Neural progenitor cell (in vitro differentiated cells): ENCODE data around the gene CYB561D1. TPM values are rescaled to one million over a fixed set of nuclear protein-coding genes. Genes with fewer than 3 reads are reported as not detected.

Source experiments
- DNase-seq: peaks from one replicate; pipeline ENCODE4 v3.0.0-alpha.2; 2016; ENCODE audit warnings: low spot score
- H2AFZ ChIP-seq: fragments of 200-600 bp; sonication (generic); replicated peaks from 2 replicates; pipeline ENCODE4 v1.6.1; 2016; ENCODE audit warnings: antibody characterized with exemption
- H3F3A ChIP-seq: fragments of 200-600 bp; sonication (generic); 2 replicates; pipeline ENCODE4 v1.6.1; 2016; ENCODE audit warnings: antibody characterized with exemption, low read depth
- H3K27ac ChIP-seq: fragments of 200-600 bp; sonication (generic); 2 replicates; pipeline ENCODE4 v1.5.1; 2016; ENCODE audit warnings: mild to moderate bottlenecking
- H3K27me3 ChIP-seq: fragments of 200-600 bp; sonication (generic); 2 replicates; pipeline ENCODE4 v1.6.1; 2016; ENCODE audit warnings: mild to moderate bottlenecking, moderate library complexity
- H3K36me3 ChIP-seq: fragments of 200-600 bp; sonication (generic); 2 replicates; pipeline ENCODE4 v1.5.1; 2016
- H3K4me1 ChIP-seq: fragments of 200-600 bp; sonication (generic); 2 replicates; pipeline ENCODE4 v1.6.1; 2016; ENCODE audit warnings: mixed run types
- H3K4me2 ChIP-seq: fragments of 200-600 bp; sonication (generic); 2 replicates; pipeline ENCODE4 v1.6.1; 2016
- H3K4me3 ChIP-seq: fragments of 200-600 bp; sonication (generic); 2 replicates; pipeline ENCODE4 v1.5.1; 2016
- H3K79me2 ChIP-seq: fragments of 200-600 bp; sonication (generic); 2 replicates; pipeline ENCODE4 v1.6.1; 2016; ENCODE audit warnings: low read depth
- H3K9ac ChIP-seq: fragments of 200-600 bp; sonication (generic); 2 replicates; pipeline ENCODE4 v1.6.1; 2016
- H3K9me3 ChIP-seq: fragments of 200-600 bp; sonication (generic); 2 replicates; pipeline ENCODE4 v1.5.1; 2016; ENCODE audit warnings: low read depth
- H4K20me1 ChIP-seq: fragments of 200-600 bp; sonication (generic); 2 replicates; pipeline ENCODE4 v1.6.1; 2016; ENCODE audit warnings: low read depth
- H3K27ac Mint-ChIP-seq: 3 replicates; pipeline ENCODE4 v1.8.0; 2021; ENCODE audit warnings: mixed read lengths
- H3K27me3 Mint-ChIP-seq: 2 replicates; pipeline ENCODE4 v1.8.0; 2022; ENCODE audit warnings: low read depth, mild to moderate bottlenecking, inconsistent platforms, moderate library complexity, mixed read lengths; ENCODE audit not compliant: insufficient read depth
- H3K36me3 Mint-ChIP-seq: 3 replicates; pipeline ENCODE4 v1.8.0; 2021; ENCODE audit warnings: mixed read lengths
- H3K4me1 Mint-ChIP-seq: 3 replicates; pipeline ENCODE4 v1.8.0; 2021; ENCODE audit warnings: mixed read lengths
- H3K4me3 Mint-ChIP-seq: 3 replicates; pipeline ENCODE4 v1.8.0; 2021; ENCODE audit warnings: mild to moderate bottlenecking, moderate library complexity, mixed read lengths
- H3K9me3 Mint-ChIP-seq: 3 replicates; pipeline ENCODE4 v1.8.0; 2020; ENCODE audit warnings: mixed read lengths
- EZH2 ChIP-seq: fragments of 200-600 bp; sonication (generic); IDR thresholded peaks from 2 replicates; pipeline ENCODE4 v1.6.1; 2017; ENCODE audit warnings: antibody characterized with exemption, mild to moderate bottlenecking, moderate library complexity
- EZH2phosphoT487 ChIP-seq: fragments of 200-600 bp; sonication (generic); IDR thresholded peaks from 2 replicates; pipeline ENCODE4 v1.6.1; 2017; ENCODE audit warnings: antibody characterized with exemption
- total RNA-seq: library from RNA; depleted of rRNA; stranded (reverse); fragments of >200 nt; gene quantifications from 2 replicates; pipeline ENCODE4 v1.2.3, GENCODE V29; 2015; ENCODE audit warnings: low replicate concordance
- TF ChIP-seq, protein P1 (sequence below): fragments of 200-600 bp; sonication (generic); IDR thresholded peaks from 2 replicates; pipeline ENCODE4 v1.5.1; 2017; ENCODE audit warnings: antibody characterized with exemption, mild to moderate bottlenecking

The CYB561D1 gene
- total RNA-seq, 1 donor from 2014 or later: 4.3 TPM

DNA sequence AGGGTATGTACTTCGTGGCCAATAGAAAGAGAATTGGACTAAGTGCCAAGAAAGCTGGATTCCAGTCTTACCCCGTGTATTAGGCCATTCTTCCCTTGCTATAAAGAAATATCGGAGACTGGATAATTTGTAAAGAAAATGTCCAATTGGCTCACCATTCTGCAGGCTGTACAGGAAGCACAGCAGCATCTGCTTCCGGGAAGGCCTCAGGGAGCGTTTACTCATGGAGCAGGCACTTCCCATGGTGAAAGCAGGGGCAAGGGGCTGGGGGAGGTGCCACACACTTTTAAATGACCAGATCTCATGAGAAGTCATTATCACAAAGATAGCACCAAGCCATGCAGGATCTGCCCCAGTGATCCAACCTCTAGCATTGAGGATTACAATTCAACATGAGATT lies 23.4 kb downstream of the CYB561D1 start:
- Mint-ChIP-seq H3K4me1 (peaks cover 8% of the 10 kb centered on the region), H3K27me3 (peaks cover 8% of the 10 kb centered on the region), H3K27ac (no peak overlapping the region), H3K36me3 (no peaks in the 10 kb centered on the region), H3K9me3 (no peaks in the 10 kb centered on the region), H3K4me3 (no peak overlapping the region)
- H3K4me2 ChIP-seq: no peak overlapping the region
- peaks cover 16% of the 10 kb centered on the region for H3K27me3 ChIP-seq
- H3K79me2 ChIP-seq: no peaks in the 10 kb centered on the region
- TF ChIP-seq EZH2 (no peak), EZH2phosphoT487 (no peak)
- TF ChIP-seq, protein P1, sequence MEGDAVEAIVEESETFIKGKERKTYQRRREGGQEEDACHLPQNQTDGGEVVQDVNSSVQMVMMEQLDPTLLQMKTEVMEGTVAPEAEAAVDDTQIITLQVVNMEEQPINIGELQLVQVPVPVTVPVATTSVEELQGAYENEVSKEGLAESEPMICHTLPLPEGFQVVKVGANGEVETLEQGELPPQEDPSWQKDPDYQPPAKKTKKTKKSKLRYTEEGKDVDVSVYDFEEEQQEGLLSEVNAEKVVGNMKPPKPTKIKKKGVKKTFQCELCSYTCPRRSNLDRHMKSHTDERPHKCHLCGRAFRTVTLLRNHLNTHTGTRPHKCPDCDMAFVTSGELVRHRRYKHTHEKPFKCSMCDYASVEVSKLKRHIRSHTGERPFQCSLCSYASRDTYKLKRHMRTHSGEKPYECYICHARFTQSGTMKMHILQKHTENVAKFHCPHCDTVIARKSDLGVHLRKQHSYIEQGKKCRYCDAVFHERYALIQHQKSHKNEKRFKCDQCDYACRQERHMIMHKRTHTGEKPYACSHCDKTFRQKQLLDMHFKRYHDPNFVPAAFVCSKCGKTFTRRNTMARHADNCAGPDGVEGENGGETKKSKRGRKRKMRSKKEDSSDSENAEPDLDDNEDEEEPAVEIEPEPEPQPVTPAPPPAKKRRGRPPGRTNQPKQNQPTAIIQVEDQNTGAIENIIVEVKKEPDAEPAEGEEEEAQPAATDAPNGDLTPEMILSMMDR: no peak
- H3K9me3 ChIP-seq: no peaks in the 10 kb centered on the region
- H3K9ac ChIP-seq: no peak overlapping the region
- H4K20me1 ChIP-seq: no peaks in the 10 kb centered on the region
- no peaks in the 10 kb centered on the region for H3F3A ChIP-seq
- no peak overlapping the region for H2AFZ ChIP-seq
- no peak overlapping the region for H3K4me3 ChIP-seq
- H3K27ac ChIP-seq: no peak overlapping the region
- no peaks in the 10 kb centered on the region for H3K4me1 ChIP-seq
- H3K36me3 ChIP-seq: no peaks in the 10 kb centered on the region
- DNase-seq: no peak

- no peak for DNase-seq
- H2AFZ ChIP-seq: no peak overlapping the region
- no peak overlapping the region for H3K4me3 ChIP-seq
- H3K36me3 Mint-ChIP-seq: no peaks in the 10 kb centered on the region
- H3K27me3 Mint-ChIP-seq: peaks cover 12% of the 10 kb centered on the region
- H3K79me2 ChIP-seq: no peaks in the 10 kb centered on the region
- no peaks in the 10 kb centered on the region for H3K4me1 ChIP-seq
- no peaks in the 10 kb centered on the region for H3K36me3 ChIP-seq
- H3K9ac ChIP-seq: no peak overlapping the region
- H3K4me1 Mint-ChIP-seq: peaks cover 8% of the 10 kb centered on the region
- no peak overlapping the region for H3K4me3 Mint-ChIP-seq
- H3K9me3 Mint-ChIP-seq: no peaks in the 10 kb centered on the region
- no peaks in the 10 kb centered on the region for H4K20me1 ChIP-seq
- TF ChIP-seq EZH2: no peak
- TF ChIP-seq, protein P1: no peak
- no peak for TF ChIP-seq EZH2phosphoT487
- H3K27me3 ChIP-seq: peaks cover 7% of the 10 kb centered on the region
- no peak overlapping the region for H3K27ac ChIP-seq
- H3K9me3 ChIP-seq: no peaks in the 10 kb centered on the region
- no peaks in the 10 kb centered on the region for H3F3A ChIP-seq
- no peak overlapping the region for H3K27ac Mint-ChIP-seq
- no peak overlapping the region for H3K4me2 ChIP-seq
These were observed 27.4 kb downstream of the CYB561D1 start for GRCh38 chr1:109521002-109521951.

DNA sequence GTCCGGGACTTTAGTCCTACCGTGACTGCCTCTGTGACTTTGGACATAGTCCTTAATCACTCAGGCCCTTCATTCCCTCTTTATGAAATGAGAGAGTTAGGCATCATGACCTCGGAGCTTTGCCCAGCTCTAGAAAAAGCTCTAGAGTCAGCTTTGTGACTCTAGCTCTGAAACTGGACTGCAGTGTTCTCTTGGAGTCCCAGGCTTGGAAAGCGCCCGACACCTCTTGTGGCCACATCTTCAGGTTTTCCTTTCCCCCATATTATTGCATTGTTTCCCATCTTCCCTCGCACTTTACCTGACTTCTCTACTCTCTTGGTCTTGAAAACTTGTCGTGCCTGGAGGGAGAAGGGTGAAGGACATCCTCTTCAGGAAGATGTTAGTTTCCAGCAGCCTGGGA lies 28.1 kb downstream of the CYB561D1 start:
- H3K4me2 ChIP-seq: no peak overlapping the region
- Mint-ChIP-seq H3K27me3 (peaks cover 12% of the 10 kb centered on the region), H3K27ac (no peak overlapping the region), H3K9me3 (no peaks in the 10 kb centered on the region), H3K4me3 (no peak overlapping the region), H3K4me1 (peaks cover 8% of the 10 kb centered on the region), H3K36me3 (no peaks in the 10 kb centered on the region)
- H2AFZ ChIP-seq: no peak overlapping the region
- H3F3A ChIP-seq: no peaks in the 10 kb centered on the region
- H3K9me3 ChIP-seq: no peaks in the 10 kb centered on the region
- TF ChIP-seq, protein P1: no peak
- TF ChIP-seq EZH2: no peak
- no peak for TF ChIP-seq EZH2phosphoT487
- H3K4me3 ChIP-seq: no peak overlapping the region
- no peaks in the 10 kb centered on the region for H3K36me3 ChIP-seq
- DNase-seq: no peak
- H3K79me2 ChIP-seq: no peaks in the 10 kb centered on the region
- H3K9ac ChIP-seq: no peak overlapping the region
- H3K27ac ChIP-seq: no peak overlapping the region
- H3K4me1 ChIP-seq: no peaks in the 10 kb centered on the region
- H3K27me3 ChIP-seq: peaks cover 4% of the 10 kb centered on the region
- H4K20me1 ChIP-seq: no peaks in the 10 kb centered on the region
